ENCODE results near the gene MSS51.

MSS51 gene

GRCh38 chr10:73446926-73447325 lies 13.6 kb upstream of the MSS51 start:
- in situ Hi-C loops (cut with MboI; ENCODE audit: low sequenced_read_pairs, unreplicated experiment) = no loop called here
- no peak for TF ChIP-seq CTCF (IDR thresholded peaks at IDR 0.05; ENCODE audit: borderline replicate concordance, control extremely low read depth, extremely low read depth, insufficient read depth, missing control alignments)
- no peak for DNase-seq (ENCODE audit: low spot score)

GRCh38 chr10:73444457-73444856 lies 11.1 kb upstream of the MSS51 start:
- DNase-seq (ENCODE audit: low spot score) = no peak
- no peak for TF ChIP-seq CTCF (IDR thresholded peaks at IDR 0.05; ENCODE audit: borderline replicate concordance, control extremely low read depth, extremely low read depth, insufficient read depth, missing control alignments)
- in situ Hi-C loops (cut with MboI; ENCODE audit: low sequenced_read_pairs, unreplicated experiment) = no loop called here

GRCh38 chr10:73439605-73440312 lies 6.4 kb upstream of the MSS51 start:
- in situ Hi-C loops (cut with MboI; ENCODE audit: low sequenced_read_pairs, unreplicated experiment) = no loop called here
- TF ChIP-seq CTCF (IDR thresholded peaks at IDR 0.05; ENCODE audit: borderline replicate concordance, control extremely low read depth, extremely low read depth, insufficient read depth, missing control alignments) = no peak
- no peak for DNase-seq (ENCODE audit: low spot score)

- DNase-seq (ENCODE audit: low spot score) = no peak
- no peak for TF ChIP-seq CTCF (IDR thresholded peaks at IDR 0.05; ENCODE audit: borderline replicate concordance, control extremely low read depth, extremely low read depth, insufficient read depth, missing control alignments)
- in situ Hi-C loops (cut with MboI; ENCODE audit: low sequenced_read_pairs, unreplicated experiment) = no loop called here
Observed at GRCh38 chr10:73439055-73439454, 5.7 kb upstream of the MSS51 start.

- DNase-seq (ENCODE audit: low spot score) = no peak
- in situ Hi-C loops (cut with MboI; ENCODE audit: low sequenced_read_pairs, unreplicated experiment) = no loop called here
- TF ChIP-seq CTCF (IDR thresholded peaks at IDR 0.05; ENCODE audit: borderline replicate concordance, control extremely low read depth, extremely low read depth, insufficient read depth, missing control alignments) = no peak
Observed at GRCh38 chr10:73432646-73433537, 469 bp downstream of the MSS51 start.

- TF ChIP-seq CTCF (IDR thresholded peaks at IDR 0.05; ENCODE audit: borderline replicate concordance, control extremely low read depth, extremely low read depth, insufficient read depth, missing control alignments) = no peak
- DNase-seq (ENCODE audit: low spot score) = no peak
- in situ Hi-C loops (cut with MboI; ENCODE audit: low sequenced_read_pairs, unreplicated experiment) = no loop called here
Observed at GRCh38 chr10:73426318-73426717, 7.0 kb downstream of the MSS51 start.
